OCI-LY7 (cell line): ENCODE data around the gene LIPC.

Experiments used
- EZH2phosphoT487 ChIP-seq: fragments of 200-600 bp; sonication (generic); IDR thresholded peaks from 2 replicates; pipeline ENCODE4 v1.6.1; 2018; ENCODE audit warnings: low read depth, borderline replicate concordance, mild to moderate bottlenecking, mixed run types, antibody characterized with exemption, low read length, moderate library complexity, mixed read lengths
- TF ChIP-seq, protein P1 (sequence below): fragments of 200-600 bp; sonication (generic); conservative IDR thresholded peaks from 2 replicates; pipeline ENCODE4 v1.5.1; 2014; ENCODE audit warnings: mild to moderate bottlenecking, antibody characterized with exemption, low read length, moderate library complexity, mixed read lengths

DNA sequence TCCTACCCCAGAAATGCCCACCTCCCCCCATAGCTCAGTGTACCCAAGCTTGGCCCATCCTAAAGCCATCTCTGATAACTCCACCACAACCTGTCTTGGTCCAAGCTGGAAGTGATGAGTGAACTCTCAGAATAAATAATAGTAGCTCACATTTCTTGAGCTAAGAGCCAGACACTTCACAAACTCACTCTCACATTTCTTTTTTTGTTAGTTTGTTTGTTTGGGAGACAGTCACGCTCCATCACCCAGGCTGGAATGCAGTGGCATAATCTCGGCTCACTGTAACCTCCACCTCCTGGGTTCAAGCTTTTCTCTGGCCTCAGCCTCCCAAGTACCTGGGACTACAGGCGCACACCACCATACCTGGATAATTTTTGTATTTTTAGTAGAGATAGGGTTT, 46.2 kb downstream of the LIPC start:
- TF ChIP-seq, protein P1, sequence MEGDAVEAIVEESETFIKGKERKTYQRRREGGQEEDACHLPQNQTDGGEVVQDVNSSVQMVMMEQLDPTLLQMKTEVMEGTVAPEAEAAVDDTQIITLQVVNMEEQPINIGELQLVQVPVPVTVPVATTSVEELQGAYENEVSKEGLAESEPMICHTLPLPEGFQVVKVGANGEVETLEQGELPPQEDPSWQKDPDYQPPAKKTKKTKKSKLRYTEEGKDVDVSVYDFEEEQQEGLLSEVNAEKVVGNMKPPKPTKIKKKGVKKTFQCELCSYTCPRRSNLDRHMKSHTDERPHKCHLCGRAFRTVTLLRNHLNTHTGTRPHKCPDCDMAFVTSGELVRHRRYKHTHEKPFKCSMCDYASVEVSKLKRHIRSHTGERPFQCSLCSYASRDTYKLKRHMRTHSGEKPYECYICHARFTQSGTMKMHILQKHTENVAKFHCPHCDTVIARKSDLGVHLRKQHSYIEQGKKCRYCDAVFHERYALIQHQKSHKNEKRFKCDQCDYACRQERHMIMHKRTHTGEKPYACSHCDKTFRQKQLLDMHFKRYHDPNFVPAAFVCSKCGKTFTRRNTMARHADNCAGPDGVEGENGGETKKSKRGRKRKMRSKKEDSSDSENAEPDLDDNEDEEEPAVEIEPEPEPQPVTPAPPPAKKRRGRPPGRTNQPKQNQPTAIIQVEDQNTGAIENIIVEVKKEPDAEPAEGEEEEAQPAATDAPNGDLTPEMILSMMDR, result no peak
- no peak for TF ChIP-seq EZH2phosphoT487
